M059J (cell line): ENCODE measurements around the gene ABCB4. TPM values are rescaled to one million over a fixed set of nuclear protein-coding genes. Genes with fewer than 3 reads are reported as not detected.

Experiments
- DNase-seq: peaks from one replicate; pipeline ENCODE4 v3.0.0-alpha.2; 2012; ENCODE audit warnings: low read depth
- total RNA-seq: library from RNA; depleted of rRNA; stranded (reverse); fragments of >200 nt; shearing (Covaris generic); gene quantifications from 2 replicates; pipeline ENCODE4 v1.2.3, GENCODE V29; 2014; rRNA removed

ABCB4 gene
- 3.8 and 4.6 TPM in 2 replicates for total RNA-seq

DNA sequence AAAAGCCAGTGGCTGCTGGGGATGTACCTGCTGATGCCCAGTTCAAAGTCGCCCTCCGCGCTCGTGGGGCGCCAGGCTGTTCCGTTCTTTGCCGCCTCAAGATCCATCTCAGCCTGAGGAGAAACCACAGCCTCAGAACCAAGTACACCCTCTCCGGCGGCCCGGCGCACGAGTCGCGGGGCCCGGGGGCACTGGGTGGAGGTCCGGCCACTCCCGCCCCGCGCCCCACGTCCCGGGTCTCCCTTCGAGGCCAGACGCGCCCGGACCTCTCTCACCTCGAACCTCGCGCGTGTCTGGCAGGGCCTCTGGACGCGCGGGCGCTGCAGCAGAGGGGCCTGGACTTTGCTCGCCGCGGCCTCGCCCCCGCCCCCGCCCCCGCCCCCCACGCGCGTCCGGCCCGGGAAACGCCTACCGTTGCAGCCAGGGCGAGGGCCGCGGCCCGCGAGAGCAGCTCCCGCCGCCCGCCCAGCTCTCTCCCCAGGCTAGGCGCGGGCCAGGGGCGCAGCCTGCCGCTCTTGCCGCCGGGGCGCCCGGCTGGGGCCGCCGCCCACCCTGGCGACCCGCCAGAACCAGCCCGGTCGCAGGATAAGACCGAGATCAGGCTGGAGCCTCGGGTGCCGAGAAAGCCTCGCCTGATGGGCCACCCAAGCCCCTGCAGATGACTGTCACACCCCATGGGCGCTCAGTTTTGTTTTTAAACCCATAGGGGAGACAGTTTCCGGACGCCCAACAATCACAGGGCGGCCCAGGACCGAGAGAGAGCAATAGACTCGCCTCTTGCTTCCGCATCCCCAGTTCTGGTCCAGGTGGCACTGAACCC, at the start of gene ABCB4:
TSS of gene ABCB4 (minus strand) at position 322 of the 820 bp plus-strand sequence. CDS start at position 107, 215 bp downstream.
- peak; percentile 24 for DNase-seq

DNA sequence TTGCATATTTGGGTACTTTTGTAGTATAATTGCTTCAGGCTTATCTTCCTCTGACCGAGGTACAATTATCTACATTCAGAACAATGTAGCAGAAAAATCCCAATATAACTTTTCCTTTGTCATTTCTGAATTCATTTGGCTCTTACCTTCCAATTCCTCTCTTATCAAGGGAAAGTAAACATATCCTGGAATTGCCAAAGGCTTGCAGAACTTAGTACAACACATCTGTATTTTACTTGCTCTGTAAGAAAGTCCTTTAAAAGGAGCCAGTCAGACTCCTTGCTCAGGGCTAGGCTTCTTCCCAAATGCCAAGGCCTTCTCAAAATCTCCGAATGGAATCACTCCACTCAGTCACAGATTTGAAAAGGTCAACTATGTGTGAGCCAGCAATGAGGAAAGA, 43.3 kb upstream of the ABCB4 start:
- no peak for DNase-seq

DNA sequence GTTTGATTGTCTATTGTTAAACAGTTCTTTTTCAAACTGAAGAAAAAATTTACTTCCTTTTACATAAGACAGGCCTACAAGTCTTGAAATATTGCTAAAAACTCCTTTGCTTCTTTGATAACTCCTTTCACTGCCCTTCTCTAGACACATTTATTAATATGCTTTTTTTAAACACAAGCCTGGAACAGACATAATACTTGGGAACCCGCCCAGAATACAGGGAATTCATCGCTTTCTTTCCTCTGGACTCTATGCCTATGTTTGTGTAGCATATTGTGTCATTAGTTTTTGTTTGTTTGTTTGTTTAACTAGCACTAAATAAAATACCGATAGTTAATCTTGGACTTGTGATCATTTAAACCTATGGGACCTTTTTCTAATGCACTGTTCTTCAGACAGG, 42.4 kb upstream of the ABCB4 start:
- DNase-seq: no peak

DNA sequence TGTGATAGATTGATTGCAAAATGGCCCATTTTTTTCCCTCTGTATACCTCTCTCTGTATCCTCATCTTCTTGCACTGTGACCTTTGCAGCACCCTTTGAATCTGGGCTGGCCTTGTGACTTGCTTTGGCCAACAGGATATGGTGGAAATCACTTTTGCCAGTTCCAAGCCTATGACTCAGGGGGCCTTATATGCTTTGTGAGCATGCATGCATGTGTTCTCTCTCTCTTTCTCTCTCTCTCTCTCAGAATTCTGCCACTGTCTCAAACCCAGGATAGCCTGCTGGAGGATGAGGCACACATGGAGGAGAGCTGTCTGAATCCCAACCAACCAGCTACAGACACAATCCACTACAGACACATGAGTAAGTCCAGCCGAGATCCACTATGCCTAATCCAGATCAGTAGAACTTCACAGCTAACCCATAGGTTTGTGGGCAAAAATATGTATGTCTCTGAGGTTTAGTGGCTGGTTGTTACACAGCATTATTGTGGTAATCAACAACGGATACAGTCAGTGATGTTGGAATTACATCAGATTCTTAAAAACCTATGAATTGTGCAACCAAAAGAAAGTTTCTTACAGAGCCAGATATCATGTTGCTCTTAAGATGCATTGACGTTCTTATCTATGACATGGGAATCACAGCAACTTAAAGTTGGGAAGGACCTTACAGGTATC, 41.8 kb upstream of the ABCB4 start:
- peak; percentile 35 for DNase-seq

DNA sequence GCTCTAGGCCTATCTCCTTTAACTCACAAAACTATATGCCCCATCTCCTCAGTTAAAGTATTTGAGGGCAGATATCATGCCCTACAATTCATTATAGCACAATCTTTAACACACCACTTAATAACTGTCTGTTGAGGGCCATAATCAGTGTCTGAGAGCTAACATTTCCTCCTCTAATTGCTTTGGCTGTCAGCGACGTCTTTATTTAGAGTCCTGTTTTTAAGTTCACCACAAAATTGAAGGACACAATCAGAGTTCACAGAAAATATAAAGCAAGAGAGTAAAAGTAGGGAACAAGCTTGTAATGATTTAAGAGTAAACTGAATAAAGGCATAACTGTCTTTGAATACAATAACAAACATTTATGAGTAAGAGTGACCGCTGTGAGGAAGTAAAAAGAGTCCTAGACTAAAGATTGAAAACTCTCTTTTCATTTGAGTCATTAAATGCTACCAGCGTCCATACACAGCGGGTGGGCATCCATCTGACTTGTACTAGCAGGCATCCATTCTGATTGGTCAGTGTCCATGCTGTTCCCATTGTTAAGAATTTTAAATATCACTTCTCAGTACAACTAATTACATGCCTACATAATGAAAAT, 38.4 kb upstream of the ABCB4 start:
- DNase-seq: peak; percentile 20

DNA sequence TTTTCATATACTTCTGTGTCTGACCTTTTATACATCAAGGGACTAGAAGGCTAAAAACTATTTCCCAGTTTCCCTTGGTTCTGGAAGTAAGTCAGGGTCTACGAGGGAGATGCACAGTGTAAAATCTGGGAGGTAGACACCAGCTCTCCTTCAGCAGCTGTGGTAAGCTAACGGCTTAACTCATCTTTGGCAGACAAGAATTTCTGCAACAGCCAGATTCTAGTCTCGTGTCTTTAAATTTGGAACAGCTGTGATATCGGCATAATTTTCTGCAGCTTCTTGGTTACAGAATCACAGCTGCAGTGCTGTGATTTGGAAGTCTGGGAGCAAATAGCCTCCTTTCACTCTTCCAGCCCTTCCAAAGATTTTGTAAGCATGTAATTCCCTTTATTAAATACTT, 37.4 kb upstream of the ABCB4 start:
- DNase-seq: no peak

DNA sequence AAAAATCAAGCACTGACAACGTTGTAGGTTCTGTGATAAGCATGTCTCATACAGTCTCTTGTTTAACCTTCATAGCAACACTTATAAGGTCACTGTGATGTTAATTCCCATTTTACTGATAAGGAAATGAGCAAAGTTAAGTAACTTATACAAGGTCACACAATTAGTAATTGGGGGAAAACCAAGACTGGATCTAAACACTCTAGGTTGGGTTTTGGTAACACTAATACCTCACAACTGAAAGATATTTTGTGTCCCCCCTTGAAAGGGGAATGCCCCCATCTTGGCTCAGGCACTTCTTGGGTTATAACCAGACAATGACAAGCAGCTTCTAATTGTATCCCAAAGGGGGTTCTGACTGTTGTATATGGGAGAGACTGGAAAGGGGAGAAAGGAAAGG, 36.0 kb upstream of the ABCB4 start:
- no peak for DNase-seq

DNA sequence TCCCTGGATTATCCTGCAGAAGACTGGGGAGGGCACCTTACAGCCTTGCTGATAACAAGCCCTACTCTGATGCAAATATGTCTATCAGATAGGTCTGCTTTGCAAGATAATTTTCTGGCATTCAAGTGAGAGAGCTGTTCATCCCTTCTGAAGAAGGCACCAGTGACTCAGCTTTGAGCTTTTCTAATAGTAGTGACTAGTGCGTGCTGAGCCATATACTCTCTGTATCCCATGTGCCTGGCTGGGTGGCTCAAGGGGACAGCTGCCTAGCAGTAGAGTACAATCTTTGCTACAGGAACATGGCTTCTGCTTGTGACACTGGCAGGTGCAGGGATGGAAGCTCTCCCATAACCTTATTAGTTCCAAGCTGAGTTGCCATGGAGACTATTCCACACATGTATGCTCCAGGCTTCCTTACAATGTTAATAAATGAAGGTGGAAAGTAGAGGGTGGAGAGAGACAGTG, 35.0 kb upstream of the ABCB4 start:
- DNase-seq: peak; percentile 17

DNA sequence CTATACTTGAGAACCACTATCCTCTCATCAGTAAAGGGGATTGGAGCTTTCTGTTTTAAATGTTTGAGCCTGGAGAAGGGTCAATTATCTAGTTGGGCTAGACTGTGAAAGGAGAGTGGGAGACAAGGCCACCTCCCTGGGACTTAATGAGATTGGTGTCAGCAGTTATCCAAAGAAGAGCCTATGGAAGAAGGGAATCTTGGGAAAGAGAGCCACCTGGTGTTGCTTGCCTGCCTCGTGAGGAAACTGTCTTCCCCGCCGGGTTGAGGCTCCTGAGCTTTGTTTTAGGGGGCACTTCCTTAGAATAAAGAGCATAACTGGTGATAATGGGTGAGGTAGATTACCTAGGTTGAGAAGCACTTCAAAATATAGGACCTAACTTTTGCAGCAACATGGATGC, 32.0 kb upstream of the ABCB4 start:
- peak; percentile 16 for DNase-seq

DNA sequence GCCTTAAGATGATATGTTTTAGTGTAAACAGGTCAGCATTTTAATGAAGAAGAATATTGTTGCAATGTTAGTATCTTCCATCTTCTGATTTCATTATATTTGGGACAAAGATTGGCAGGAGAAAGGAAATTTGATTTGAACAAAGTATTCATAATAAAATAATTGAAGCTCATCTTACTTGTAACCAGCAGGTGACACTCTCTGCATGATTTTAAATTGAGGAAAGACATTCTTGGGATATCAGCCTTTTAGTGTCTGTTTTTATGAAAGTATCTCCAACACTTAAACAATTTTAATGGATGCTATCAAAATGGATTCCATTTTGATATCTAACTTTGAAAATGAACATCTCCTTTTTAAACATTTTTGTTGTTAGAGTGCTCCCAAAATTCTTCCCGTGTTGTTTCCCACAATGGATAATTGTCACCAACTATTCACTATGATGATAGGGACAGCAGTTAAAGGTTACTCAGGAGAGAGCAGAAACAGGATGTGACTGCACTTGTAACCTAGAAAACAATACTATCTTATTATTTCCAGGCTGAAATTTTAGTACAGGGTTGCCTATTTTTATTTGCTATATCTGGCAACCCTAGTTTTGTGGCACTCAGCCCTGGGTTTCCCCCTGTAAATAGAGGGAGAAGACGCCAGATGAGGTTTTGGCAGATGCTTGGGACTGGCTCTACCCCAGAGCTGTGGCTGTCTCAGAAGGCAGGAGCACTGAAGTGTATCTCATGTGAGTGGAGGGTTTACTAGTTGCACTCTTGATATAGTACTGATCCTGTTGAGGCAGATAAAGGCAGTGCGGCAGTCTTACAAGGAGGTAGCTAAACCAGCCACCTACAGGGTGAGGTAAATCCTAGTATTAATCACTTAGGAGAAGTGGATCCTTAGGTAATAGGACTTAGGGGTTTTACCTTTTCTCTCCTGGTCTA, 31.0 kb upstream of the ABCB4 start:
- peak; percentile 36 for DNase-seq

DNA sequence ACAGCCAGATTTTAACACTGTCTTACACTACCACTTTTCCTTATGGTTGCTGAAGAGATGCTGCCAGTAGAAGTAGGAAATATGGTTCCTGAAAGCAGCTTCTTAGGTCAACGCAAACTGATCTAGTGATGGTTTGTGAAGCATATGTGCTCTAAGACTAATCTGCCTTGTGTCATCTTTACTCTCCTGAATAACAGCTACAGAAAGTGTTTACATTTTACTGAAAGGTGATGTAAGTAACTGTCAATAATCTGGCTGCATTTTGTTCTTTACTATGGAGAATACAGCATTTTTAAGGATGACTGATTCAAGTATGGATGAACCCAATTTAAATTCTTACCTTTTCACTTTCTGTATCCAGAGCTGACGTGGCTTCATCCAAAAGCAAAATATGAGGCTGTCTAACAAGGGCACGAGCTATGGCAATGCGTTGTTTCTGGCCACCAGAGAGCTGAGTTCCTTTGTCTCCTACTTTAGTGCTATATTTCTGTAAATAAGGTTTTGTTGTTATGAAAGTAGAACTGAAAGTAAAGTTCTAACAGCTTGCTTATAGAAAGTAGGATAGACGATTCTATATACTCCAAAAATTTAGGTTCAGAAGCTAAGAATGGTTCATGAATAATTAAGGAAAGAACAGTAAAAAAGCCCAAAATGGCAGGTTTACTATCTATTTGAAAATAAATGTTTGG, 30.2 kb upstream of the ABCB4 start:
- no peak for DNase-seq

DNA sequence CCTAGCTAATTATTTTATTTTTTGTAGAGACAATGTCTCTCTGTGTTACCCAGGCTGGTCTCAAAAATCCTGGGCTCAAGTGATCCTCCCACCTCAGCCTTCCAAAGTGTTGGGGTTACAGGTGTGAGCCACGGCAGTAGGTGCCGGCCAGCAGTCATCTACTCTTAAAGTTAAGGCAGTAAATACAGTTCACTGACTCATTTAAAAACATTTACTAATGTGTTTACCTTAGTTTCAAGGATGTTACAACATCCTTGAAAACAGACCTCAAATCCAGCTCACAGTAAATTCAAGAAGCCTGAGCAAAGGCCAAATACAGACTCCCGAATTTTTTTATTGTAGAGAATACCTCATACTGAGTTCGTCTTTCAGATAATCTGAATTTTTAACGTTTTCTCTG, 29.6 kb upstream of the ABCB4 start:
- peak; percentile 48 for DNase-seq

DNA sequence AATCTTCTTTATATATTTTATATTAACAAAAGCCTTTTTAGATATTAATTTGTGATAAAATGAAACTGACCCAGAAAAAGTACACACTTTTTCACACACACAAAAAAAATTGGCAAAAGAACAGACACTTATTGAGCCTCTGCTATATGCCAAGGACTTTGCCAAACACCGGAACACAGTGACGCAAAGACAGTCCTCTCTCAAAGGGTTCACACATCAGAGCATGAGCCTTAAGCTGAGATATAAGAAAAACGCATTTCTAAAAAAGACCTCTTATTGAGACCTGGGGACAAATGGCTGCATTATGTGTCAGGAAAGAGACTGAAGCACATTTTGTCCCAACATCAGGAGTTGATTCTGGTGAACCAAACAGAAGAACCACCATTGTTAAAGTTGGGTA, 24.0 kb upstream of the ABCB4 start:
- no peak for DNase-seq

DNA sequence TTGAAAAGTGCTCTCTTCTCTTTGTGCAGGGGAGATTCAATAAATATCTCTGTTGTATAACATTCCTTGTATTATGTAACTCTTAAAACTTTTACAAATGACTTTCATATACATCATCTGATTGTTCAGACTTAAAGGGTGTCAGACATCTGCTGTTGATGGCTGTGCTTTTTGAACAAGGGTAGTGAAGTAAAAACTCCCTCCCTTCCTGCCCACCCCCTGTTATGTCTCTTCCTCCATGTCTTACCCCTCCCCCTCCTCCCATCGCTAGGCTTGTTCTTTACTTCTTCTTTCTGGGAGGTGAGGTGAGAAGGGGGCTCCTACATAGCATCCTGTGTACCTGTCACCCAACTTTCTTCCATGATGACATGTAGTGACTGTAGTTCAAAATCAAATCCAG, 23.4 kb upstream of the ABCB4 start:
- no peak for DNase-seq

DNA sequence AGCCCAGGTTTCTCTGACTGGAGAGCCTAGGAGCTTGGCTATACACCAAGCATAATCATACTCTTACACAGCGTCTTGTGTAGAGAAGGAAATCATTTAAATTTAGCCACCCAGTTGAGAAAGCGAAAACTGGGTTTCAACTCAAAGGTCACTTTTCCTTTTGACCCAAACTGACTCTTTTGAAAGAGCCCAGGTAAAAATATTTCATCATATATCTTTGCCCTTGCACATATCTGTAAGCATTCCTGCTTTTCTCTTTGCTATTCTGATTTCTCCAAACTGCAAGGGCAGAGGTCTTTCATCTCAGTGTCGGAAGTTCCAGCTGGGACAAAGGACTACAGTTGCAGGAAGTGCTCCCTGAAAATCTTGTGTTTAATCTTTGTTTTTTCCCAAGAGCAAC, 22.0 kb upstream of the ABCB4 start:
- no peak for DNase-seq

DNA sequence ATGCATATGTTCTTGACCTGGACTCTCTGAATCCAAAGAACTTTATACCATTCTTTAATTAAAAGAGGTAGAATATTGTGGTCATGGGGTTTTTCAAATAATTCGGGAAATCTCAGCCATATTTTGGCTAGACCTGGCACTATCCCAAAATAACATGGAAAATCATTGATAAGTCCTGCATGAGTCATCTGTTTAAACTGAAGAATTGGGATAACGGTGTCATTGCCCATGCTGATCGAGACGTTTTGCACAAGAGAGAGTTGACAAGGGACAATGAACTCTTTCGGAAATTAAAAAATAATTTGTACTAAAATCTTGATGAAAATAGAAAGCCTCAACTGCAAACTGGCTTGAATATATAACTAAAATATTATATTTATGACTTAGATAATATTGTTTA, 19.9 kb upstream of the ABCB4 start:
- DNase-seq: no peak

DNA sequence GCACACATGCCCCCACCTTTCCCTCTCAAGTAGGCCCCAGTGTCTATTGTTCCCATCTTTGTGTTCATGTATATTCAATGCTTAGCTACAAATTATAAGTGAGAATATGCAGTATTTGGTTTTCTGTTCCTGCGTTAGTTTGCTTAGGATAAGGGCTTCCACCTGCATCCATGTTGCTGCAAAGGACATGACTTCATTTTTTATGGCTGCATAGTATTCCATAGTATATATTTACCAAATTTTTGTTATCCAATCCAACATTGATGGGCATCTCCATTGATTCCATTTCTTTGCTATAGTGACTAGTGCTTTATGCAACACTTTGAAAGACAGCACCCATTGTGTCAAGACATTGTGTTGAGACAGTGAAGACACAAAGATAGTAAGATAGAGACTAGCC, 19.0 kb upstream of the ABCB4 start:
- DNase-seq: no peak

DNA sequence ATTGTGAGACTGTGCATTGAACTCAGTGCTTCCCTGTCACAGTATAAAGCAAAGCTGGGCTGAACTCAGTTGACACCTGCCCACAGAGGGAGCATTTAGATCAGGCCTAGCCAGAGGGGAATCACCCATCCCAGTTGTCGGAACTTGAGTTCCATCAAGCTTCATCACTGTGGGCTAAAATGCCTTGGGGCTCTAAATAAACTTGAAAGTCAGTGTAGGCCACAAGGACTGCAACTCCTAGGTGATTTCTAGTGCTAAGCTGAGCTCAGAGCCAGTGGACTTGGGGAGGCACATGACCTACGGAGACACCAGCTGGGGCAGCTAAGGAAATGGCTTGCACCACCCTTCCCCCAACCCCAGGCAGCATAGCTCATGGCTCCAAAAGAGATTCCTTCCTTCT, 7.7 kb upstream of the ABCB4 start:
- DNase-seq: peak; percentile 85

DNA sequence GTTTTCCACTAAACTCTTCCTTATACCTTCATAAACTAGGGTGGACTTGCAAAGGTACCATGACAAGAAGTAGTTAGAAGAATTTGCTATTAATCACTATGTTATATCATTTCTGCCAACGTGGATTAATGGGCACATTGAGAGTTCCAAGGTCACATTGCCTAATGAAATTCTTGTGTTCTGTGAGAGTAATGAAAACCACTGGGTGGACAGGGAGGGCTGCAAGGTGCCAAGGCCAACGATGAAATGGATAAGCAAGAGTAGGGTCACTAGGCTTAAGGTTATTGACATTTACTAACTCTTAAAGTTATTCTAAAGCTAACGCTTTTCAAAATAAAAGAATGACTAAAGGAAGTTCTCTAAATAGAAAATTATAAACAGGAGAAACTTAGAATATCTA, 6.6 kb upstream of the ABCB4 start:
- DNase-seq: no peak

DNA sequence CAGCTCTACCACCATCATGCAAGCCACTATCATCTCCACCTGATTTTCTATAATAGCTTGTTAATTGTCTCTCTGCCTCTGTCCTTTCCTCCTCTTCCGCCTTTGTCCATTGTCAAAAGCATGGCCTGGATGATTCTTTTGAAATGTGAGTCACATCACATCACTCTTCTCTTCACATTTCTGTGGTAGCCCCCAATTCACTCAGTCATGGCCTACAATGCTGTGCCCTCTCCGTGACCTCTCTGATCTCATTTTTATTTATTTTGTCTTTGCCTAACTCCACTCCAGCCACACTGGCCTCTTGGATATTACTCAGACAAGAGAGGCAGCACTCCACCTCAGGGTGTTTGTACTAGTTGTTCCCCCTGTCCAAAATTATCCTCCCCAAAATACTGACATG, 4.9 kb upstream of the ABCB4 start:
- DNase-seq: peak; percentile 82

DNA sequence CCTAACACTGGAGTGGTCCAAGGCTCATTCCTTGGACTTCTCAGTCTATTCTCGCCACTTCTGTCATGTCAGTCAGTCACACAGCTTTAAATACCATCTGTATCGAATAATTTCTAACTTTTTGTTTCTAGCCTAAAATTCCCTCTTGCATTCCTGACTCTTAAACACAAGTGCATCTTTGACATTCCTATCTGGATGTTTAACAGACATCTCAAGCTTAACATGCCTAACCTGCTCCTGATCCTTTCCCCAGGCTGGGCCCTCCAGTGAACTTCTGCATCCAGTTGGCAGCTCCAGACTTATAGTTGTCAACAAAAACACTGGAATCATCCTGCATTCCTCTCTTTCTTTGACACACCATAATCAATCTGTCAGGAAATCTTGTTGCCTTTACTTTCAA, 4.5 kb upstream of the ABCB4 start:
- DNase-seq: peak; percentile 15
